DMS114 treated with DMSO at 0.1 percent for 48 hours (cell line): ENCODE data around the gene UPK3B.
"Not testable (repeated sequence)": the region's sequence is repeated elsewhere in the genome, so short reads cannot be mapped to it uniquely, and the experiment has no call there.

ENCODE experiments used
- DNase-seq: peaks from one replicate; lab custom pipeline; 2025; ENCODE audit not compliant: unreplicated experiment; lab: John Stamatoyannopoulos, UW

Gene UPK3B

GRCh38 chr7:76512941-76513816 lies 2.8 kb downstream of the UPK3B start:
- no peak for DNase-seq

- no peak for DNase-seq
Measured at GRCh38 chr7:76513817-76514799, 3.8 kb downstream of the UPK3B start.

GRCh38 chr7:76514926-76515771 lies 4.8 kb downstream of the UPK3B start:
- DNase-seq: no peak

GRCh38 chr7:76515999-76516443 lies 5.7 kb downstream of the UPK3B start:
- DNase-seq: no peak

- DNase-seq: not testable (repeated sequence)
Measured at GRCh38 chr7:76516932-76517331, 6.6 kb downstream of the UPK3B start.

GRCh38 chr7:76526183-76526582 lies 15.8 kb downstream of the UPK3B start:
- DNase-seq: not testable (repeated sequence)

GRCh38 chr7:76531643-76532042 lies 21.3 kb downstream of the UPK3B start:
- DNase-seq: not testable (repeated sequence)

GRCh38 chr7:76543197-76543596 lies 32.8 kb downstream of the UPK3B start, which contains the start of gene SPDYE16:
Gene SPDYE16, minus strand, starts transcription at chr7:76543297. Its CDS starts 1,838 bp downstream, at chr7:76541459.
- DNase-seq: not testable (repeated sequence)

GRCh38 chr7:76549025-76549854 lies 38.9 kb downstream of the UPK3B start:
- DNase-seq: peak; percentile 61

GRCh38 chr7:76549855-76550248 lies 39.5 kb downstream of the UPK3B start:
- not testable (repeated sequence) for DNase-seq

GRCh38 chr7:76551992-76552391 lies 41.6 kb downstream of the UPK3B start:
- DNase-seq: not testable (repeated sequence)

GRCh38 chr7:76559685-76560084 lies 49.3 kb downstream of the UPK3B start:
- DNase-seq: not testable (repeated sequence)

GRCh38 chr7:76560157-76560556 lies 49.8 kb downstream of the UPK3B start:
- DNase-seq: not testable (repeated sequence)

GRCh38 chr7:76561342-76561741 lies 51.0 kb downstream of the UPK3B start:
- DNase-seq: not testable (repeated sequence)

- not testable (repeated sequence) for DNase-seq
Measured at GRCh38 chr7:76565001-76565400, 54.6 kb downstream of the UPK3B start.
